Cerebellar nuclear complex (tissue), 1 donor: ENCODE measurements around the gene CHST11.

Experiments
- DNase-seq, 2 experiments: peaks; one replicate each; lab custom pipeline; 2025; lab: John Stamatoyannopoulos, UW

CHST11 gene

DNA sequence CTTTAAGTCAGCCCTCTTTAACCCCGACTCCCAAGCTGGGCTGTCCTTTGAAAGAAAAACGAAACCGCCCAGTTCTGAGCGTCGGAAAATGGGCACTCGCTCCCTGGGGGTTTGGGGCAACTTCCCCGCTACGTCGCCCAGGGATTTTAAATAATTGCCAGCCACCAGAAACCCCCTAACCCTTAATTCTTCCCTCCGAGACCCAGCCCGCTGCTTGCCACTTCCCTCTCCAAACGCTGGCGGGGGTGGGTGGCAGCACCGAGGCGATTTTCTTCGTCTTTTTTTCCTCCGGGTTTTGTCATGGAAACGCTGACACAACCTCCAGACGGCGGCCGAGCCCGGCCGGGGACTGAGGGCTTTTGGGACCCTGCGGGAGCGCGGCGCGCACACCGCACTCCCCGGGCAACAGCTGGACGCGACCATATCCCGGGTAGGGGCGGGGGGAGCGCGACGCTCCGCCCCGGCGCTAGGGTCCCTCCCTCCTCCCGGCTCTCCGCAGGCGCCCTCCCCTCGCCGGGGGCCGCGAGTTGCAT lies at the start of gene CHST11:
TSS of gene CHST11 (plus strand) at position 532 of the 533 bp plus-strand sequence.
- no peak for DNase-seq

DNA sequence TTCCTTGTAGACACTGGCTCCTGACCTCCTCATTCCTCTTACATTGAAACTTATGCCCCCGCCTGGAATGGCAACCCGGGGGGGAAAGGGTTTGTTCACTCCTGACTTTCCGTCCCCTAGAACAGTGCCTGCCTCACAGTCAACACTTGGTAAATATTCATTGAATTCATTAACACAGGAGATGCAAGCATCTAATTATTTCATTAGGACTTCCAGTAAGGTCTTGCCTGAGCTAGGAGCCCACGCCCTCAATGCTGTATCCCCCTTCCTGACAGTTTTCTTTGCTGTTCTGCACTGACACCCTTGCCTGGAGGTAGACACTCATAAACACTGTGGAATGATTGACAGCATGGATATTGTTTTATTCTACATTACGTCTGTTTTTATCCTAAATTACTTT lies 49.3 kb upstream of the CHST11 start:
- no peak for DNase-seq

DNA sequence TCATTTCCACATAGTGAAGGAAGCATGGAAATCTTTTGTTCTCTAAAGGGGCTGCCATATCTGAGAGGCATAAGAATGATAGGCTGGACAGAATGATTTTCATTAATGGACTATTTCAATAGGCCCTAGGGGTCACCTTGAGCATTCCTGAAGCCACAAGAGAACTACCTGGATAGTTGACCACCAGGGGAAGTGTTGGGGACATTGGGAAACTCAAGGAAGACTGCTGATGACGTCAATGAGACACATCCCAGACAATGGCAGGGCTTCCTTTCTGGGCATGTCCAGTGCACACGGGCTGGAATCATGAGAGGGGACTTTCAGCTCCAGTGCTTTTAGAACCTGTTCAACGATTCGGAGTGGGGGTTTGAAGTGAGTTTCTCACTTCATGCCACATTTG lies 48.8 kb upstream of the CHST11 start:
- no peak for DNase-seq

DNA sequence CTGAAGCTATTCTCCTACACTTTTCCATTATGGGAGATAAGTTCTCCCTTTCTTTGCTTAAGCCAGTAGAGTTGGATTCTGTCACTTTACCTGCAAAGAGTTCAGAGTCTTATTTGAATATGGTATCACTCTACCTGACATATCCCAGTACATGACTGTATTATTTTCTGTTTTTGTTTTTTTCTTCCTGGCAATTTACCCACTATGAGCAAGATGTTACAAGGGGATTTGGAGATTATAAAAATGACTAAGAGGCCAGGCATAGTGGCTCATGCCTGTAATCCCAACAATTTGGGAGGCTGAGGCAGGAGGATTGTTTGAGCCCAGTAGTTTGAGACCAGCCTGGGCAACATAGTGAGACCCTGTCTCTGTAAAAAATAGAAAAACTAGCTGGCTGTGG lies 46.4 kb upstream of the CHST11 start:
- no peak for DNase-seq

DNA sequence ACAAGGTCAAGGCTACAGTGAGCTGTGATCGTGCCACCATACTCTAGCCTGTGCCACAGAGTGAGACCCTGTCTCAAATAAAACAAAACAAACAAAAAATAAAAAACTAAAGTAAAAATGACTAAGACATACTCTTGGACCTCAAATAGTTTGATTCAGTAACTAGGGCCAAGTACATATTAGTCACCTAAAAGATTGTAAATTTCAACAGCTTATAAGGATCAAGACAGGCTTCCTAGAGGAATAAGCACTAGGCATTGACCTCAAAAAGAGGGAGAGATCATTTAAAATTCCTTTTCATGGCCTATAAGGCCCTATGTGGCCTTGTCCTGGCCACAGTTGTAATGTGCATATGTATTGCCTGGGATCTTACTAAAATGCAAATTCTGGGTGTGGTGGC lies 46.0 kb upstream of the CHST11 start:
- no peak for DNase-seq

DNA sequence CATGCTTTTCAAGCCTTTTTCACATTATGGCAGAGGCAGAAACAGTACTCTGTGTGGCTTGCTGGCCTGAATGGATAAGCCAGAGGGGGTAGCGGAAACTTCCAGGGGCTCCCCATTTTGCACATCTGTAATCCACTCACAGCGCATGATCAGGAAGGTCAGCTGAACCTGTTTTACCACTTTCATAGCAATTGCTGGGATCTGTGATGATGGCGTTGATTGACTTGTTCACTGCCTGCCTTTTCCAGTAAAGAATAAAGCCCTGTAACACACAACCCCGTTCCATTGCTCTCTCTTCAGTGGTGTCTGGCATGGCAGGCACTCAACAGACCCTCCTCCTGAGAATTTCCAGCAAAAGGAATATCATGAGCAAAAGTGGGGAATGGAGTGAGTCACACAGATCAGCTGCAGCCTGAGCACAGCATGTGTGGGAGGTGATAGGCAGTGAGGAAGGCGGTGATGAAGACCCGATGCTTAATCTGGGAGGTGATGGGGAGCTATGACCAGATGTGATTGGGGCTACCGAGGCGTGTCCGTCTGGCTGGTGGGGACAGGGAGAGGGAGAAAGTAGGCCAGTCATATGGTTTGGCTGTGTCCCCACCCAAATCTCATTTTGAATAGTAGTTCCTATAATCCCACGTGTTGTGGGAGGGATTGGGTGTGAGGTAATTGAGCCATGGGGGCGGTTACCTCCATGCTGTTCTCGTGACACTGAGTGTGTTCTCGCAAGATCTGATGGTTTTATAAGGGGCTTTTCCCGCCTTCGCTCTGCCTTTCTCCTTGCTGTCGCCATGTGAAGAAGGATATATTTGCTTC lies 44.7 kb upstream of the CHST11 start:
- DNase-seq, result no peak

DNA sequence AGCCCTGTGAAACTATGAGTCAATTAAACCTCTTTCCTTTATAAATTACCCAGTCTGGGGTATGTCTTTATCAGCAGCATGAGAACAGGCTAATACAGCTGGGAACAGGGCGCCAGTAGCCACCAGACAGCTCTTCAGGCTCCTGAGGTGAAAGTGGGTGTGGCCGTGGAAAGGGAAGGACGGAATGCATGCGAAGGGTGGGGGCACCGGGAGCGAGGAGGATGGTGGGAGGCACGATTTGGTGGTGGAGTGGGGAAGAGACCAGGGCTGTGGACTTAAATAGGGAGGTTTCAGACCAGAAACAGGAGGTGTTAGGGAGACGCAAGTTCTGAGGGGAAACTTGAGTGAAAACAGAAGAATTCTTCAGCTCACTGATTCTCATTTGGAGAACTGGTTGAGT lies 44.1 kb upstream of the CHST11 start:
- no peak for DNase-seq

DNA sequence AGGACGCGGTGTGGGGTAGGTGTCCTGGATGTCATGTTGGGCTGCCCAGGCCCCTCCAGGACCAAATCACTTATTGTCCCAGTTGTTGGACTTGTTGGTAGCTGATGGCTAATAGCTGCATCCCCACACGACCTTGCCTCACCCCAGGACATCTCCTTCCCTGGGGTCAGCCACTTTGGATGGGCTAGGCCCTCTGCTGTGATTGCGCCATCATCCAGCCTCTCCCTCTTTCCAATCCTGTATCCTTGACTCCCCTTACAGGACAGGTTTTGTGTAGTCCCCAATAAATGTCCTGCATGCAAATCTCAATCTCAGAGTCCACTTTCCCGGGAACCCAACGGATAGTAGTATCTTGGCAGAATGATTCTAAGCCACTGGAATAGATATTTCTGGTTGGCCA lies 43.4 kb upstream of the CHST11 start:
- DNase-seq, result no peak

DNA sequence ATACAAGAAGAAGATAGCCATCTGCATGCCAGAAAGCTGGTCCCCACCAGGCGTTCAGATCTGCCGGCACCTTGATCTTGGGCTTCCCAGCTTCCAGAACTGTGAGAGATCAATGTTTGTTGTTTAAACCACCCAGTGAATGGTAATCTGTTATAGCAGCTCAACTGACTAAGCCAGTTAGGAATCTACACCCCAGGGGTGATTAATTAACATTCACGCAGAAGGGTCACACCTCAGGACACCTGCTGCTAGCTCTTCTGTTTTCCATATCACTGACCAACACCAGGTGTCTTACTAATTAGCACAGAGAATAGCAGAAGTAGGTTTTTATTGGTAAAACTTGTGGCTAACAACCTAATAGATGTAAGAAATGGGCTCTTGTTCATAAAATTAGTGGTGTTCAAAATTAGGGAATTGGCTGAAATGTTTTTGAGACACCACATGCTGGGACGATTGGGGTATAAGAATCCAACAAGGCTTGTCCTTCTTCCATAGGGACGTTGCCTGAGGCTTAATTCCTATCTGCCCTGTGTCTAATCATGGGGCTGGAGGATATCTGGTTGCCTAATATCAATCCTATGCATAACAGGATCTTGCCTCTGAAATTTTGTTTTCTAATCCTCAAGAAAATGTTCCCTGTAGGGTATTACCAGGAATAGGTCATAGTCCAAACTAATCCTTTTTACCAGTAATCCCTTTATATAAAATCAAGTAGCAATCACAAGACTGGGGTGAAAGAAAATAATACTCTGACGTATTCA lies 42.0 kb upstream of the CHST11 start:
- no peak for DNase-seq

DNA sequence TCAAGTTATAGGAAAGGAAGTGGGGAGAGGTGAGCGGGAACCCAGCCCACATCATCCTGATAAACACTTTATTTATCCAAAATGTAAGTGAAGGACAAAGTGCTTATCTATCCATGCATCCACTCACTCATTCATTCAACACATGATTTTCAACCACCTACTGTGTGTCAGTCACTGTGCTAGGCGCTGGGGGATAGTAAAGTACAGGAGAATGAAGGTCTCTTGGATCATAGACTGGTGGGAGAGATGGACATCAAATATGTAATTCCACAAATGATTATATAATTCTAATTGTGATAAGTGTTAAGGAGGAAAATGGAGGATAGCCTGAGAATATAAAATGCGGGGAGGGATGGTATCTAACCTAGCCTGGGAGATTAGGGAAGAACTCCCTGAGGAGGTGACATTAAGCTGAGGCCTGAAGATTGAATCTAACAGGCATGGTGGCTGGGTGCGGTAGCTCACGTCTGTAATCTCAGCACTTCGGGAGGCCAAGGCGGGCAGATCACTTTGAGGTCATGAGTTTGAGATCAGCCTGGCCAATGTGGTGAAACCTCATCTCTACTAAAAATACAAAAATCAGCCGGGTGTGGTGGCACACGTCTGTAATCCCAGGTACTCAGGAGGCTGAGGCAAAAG lies 41.3 kb upstream of the CHST11 start:
- no peak for DNase-seq

DNA sequence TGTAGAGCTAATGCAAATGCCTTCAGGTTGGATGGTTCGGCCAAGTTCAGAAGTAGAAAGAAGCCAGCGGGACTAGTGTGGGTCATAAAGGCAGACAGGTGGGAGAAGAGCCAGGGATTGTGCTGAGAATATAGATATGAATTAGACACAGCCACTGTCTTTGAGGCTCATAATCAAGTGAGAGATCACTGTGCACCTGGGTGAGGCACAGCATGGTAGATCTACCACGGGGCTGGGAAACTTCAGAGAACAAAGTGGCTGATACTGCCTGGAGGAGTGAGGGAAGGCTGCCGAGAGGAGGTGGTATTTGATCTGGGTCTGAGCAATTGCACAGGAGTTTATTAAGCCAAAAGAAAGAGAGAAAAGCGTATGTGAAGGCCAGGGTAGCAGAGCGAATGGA lies 40.6 kb upstream of the CHST11 start:
- no peak for DNase-seq

DNA sequence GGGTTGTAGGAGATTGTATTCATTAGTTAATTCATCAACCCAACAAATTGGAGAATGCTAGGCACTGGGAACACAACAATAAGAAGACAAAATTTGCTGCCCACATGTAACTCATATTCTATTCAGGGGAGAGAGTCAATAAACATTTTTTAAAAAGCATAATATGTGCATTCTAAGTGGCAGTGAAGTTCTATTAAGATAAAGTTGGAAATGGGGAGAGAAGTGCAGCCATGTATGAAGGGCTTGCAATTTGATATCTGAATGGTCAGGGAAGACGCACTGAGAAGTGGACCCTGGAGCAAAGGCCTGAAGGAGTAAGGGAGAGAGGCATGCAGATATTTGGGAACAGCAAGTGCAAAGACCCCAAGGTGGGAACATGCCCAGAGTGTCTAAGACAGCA lies 40.2 kb upstream of the CHST11 start:
- DNase-seq, result no peak

DNA sequence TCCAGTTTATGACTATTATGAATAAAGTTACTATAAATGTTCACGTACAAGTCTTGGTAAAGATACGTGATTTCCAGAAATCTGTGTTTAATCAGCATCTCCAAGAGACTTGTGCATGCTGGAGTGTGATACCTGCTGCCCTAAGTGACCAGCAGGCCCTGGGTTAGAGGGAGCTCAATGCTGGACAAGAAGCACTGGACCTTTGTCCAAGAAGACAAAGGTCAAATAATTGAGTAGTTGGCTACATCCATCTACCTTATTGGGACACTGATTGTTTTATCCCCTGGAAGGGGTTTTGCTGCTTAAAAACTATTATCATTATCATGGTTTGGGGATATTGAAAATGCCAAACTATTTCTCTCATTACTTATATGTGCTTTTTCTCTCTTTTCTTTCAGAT lies 37.0 kb upstream of the CHST11 start:
- DNase-seq, result no peak

DNA sequence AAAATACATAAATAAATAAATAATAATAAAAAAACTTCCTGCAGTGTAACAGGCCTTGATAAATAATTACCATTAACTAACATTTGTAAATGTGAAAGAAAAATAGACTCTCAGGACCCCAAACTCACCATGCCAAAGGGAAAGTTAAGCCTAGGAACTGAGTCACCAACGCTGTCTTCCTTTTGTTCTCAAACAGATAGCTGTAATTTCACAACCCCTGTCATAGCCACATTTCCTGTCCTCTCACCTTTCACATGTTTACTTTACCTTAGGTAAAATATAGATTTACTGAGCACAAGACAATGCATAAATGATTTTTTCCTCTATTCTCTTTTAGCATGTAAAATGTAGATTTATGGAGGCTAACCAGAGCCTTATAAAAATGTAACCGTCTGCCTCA lies 35.9 kb upstream of the CHST11 start:
- no peak for DNase-seq

DNA sequence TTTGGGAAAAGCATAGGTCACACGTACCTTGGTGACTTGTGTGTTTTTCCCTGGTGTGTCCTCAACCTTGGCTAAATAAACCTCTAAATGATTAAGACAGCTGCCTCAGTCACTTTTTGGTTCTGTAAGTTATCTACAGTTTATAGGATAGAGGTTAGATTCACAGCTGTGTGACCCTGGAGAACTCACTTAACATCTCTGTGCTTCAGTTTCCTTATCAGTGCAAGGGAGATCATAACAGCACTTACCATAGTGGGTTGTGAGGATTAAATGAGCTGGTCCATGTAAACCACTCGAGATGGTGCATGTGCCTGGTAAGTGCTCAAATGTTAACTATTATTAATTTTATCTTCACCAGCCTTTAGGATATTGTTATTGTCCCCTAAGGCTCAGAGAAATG lies 35.4 kb upstream of the CHST11 start:
- no peak for DNase-seq

DNA sequence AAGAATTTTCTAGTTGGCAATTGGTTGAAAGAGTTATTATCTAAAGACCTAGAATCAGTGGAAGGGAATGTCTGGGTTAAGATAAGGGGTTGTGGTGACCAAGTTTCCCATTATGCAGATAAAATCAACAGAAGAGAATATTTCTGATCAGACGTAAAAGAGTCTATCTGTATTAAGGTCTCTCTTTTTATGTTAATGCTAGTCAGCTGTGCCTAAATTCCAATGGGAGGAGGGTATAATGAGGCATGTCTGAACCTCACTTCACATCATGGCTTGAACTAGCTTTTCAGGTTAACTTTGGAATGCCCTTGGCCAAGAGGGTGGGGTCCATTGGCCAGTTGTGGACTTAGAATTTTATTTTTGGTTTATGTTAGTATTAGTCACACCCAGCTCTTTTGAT lies 34.3 kb upstream of the CHST11 start:
- DNase-seq, result no peak

DNA sequence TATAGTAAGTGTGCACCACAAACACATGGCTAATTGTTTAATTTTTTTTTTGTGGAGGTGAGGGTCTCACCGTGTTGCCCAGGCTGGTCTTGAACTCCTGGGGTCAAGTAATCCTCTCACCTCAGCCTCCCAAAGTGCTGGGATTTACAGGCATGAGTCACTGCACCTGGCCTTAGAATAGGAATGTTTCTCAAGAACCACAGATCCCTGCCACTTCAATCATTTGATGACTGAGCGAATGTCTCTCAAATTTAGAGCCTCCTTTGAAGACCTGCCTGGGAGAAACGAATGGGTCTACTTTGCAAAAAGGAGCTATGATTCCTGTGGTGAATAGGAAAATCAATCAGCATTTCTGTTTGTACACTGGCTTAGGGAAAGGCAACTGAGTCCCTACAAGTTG lies 33.5 kb upstream of the CHST11 start:
- DNase-seq, result no peak

DNA sequence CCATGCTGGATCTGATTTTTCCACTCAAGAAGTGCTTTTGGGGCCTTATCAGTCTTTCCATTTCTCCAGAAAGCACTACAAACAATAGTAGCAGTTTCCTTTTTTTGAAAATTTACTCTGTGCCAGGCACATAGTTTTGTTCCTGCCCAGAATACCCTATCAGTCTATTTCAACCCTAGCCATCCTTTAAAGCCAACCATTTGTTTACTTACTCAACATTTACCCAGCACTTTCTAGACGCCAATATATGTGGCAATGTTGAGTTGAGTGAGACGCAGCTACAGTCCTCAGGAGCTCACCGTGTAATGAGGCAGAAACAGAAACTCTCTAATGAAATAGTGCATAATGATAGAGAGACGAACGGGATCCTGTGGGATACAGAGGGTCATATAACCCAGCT lies 32.9 kb upstream of the CHST11 start:
- DNase-seq, result no peak

DNA sequence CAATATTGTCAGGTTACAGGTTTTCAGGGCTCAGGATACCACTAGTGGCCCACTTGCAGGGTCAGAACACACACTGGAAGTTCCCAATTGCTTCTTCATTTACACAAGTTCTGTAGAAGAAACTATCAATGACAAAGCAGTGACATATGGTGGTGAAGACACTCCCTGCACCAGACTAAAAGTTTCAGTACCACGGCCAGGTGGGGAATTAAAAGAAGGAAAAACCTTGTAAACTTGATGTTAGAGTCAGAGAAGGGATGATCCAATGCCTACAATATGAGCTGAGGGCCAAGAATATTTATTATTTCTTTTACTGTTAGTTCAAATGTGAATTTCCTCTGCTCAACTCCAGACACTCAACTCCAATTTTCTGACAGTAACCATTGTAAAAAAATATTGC lies 31.8 kb upstream of the CHST11 start:
- no peak for DNase-seq

DNA sequence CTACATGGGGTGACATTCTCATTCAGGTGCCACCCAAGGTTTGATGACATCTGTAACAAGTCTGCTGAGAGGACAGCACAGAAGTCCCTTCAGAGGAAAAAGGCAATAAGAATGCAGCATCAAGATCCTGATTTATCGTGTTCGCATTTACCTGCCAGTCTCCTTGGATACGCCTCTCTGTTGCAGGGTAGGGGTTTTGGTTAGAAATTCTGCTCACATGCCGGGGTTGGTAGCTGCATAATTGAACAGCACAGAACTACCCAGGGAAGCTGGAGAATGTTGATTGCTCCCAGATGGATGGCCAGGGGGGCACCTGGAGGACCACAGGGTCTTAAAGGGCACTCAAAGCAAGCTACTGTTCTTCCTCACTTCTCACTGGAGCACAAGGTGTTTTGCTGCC lies 31.1 kb upstream of the CHST11 start:
- DNase-seq, result no peak

DNA sequence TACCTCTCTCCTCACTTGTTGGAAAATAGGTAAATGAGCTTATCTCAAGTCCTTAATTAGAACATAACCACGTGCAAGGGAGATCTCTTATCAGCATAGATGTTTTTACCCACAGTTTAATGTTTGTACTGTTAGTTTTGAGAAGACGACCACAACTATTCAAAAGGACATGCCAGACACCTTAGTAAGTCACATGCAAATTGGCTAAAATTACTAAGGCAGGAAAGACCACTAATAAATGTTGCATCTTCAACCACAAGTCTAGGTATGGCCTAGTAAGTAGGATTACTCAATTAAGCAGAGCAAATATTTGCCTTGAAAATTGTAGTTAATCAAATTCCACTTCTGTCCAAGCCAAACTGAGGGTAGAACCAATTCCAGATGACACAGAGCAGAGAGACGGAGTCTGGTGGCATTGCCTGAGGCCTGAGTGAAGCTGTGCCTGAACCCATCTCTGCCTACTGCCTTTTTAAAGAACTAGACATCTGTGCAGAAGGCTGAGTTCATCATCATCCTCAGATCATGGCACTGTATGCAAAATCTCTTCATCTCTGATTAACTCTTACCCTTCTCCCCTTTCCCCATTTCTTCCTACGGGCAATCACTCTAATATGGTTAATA lies 29.7 kb upstream of the CHST11 start:
- no peak for DNase-seq

DNA sequence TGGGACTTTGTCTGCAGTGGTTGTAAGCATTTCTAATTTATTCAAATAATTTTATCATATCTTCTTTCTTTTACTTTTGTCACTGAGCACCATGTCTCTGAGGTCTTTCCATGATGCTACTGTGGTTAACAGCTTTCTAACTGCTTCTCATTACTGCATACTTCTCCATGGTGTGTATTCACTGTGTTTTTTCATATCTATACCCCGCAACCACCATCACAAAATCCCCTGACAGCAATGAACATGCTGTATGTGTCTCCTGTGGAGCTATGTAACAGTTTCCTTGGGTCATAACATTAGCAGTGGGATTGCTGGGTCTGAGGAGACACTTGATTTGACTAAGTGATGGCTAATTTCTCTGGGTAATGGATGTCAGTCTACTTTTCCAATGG lies 29.2 kb upstream of the CHST11 start:
- no peak for DNase-seq
